GM21723 (cell line): Measurements from ENCODE around the gene CHRM1.
"Not testable (repeated sequence)": the region's sequence is repeated elsewhere in the genome, so short reads cannot be mapped to it uniquely, and the experiment has no call there.

Source experiments
- ATAC-seq: cut with Tn5 transposase; IDR thresholded peaks from one replicate; pipeline ENCODE4 v1.9.1; 2021; ENCODE audit warnings: mild to moderate bottlenecking, moderate library complexity; ENCODE audit not compliant: unreplicated experiment

CHRM1 gene

GRCh38 chr11:62921201-62921572, at the start of gene CHRM1:
Gene CHRM1, minus strand, starts transcription at chr11:62921363. Its CDS starts 10,263 bp downstream, at chr11:62911100.
- ATAC-seq, result no peak

- no peak for ATAC-seq
Measured at GRCh38 chr11:62965574-62965973, 44.4 kb upstream of the CHRM1 start.

- no peak for ATAC-seq
Measured at GRCh38 chr11:62962391-62962790, 41.2 kb upstream of the CHRM1 start.

GRCh38 chr11:62961017-62961570, 39.9 kb upstream of the CHRM1 start:
- no peak for ATAC-seq

- no peak for ATAC-seq
Measured at GRCh38 chr11:62959422-62959980, 38.3 kb upstream of the CHRM1 start.

- no peak for ATAC-seq
Measured at GRCh38 chr11:62958547-62959421, 37.6 kb upstream of the CHRM1 start.

- no peak for ATAC-seq
Measured at GRCh38 chr11:62957147-62957546, 36.0 kb upstream of the CHRM1 start.

GRCh38 chr11:62954478-62954877, 33.3 kb upstream of the CHRM1 start:
- no peak for ATAC-seq

- no peak for ATAC-seq
Measured at GRCh38 chr11:62953811-62954210, 32.6 kb upstream of the CHRM1 start.

GRCh38 chr11:62948765-62949320, 27.7 kb upstream of the CHRM1 start:
- ATAC-seq, result no peak

GRCh38 chr11:62945538-62945937, 24.4 kb upstream of the CHRM1 start:
- not testable (repeated sequence) for ATAC-seq

GRCh38 chr11:62937528-62937927, 16.4 kb upstream of the CHRM1 start:
- not testable (repeated sequence) for ATAC-seq

GRCh38 chr11:62934496-62934785, 13.3 kb upstream of the CHRM1 start:
- ATAC-seq, result no peak

GRCh38 chr11:62933750-62934495, 12.8 kb upstream of the CHRM1 start:
- ATAC-seq, result no peak

- no peak for ATAC-seq
Measured at GRCh38 chr11:62933285-62933684, 12.1 kb upstream of the CHRM1 start.

- no peak for ATAC-seq
Measured at GRCh38 chr11:62931499-62932278, 10.5 kb upstream of the CHRM1 start.

- ATAC-seq, result no peak
Measured at GRCh38 chr11:62930666-62931065, 9.5 kb upstream of the CHRM1 start.

- no peak for ATAC-seq
Measured at GRCh38 chr11:62930157-62930556, 9.0 kb upstream of the CHRM1 start.

GRCh38 chr11:62928011-62928410, 6.8 kb upstream of the CHRM1 start:
- ATAC-seq, result no peak

GRCh38 chr11:62926680-62927455, 5.7 kb upstream of the CHRM1 start:
- ATAC-seq, result no peak
